A549 (cell line): ENCODE data around the gene RARA. TPM values are rescaled to one million over a fixed set of nuclear protein-coding genes. Genes with fewer than 3 reads are reported as not detected.

Experiments
- ATAC-seq, 2 experiments: fragments of 200-7000 bp in 1 of 2; fragments of >200 bp in 1 of 2; cut with Nextera tagmentation in 1 of 2; cut with Tn5 transposase in 1 of 2; 3 replicates each; pipeline versions ENCODE4 v1.8.0 to v1.9.1; 2018 to 2020; ENCODE audit warnings: mild to moderate bottlenecking in 1 of 2, moderate library complexity in 1 of 2
- CTCF ChIA-PET: fragments of 300-600 bp; sonication (Branson Sonifier 250); formaldehyde crosslinking; extraction: SDS; loops from one replicate; lab custom pipeline; 2021; ENCODE audit warnings: antibody characterized with exemption, inconsistent platforms; lab: Yijun Ruan, JAX
- POLR2A ChIA-PET: fragments of 350-600 bp; formaldehyde crosslinking; extraction: SDS; loops from one replicate; lab custom pipeline; 2021; ENCODE audit warnings: antibody characterized with exemption, inconsistent platforms; lab: Yijun Ruan, JAX
- DNase-seq, 2 experiments: peaks; one replicate each; pipeline versions ENCODE4 v3.0.0 to v3.0.0-alpha.2; 2011 to 2016; ENCODE audit warnings: low read depth in 1 of 2, low spot score in 1 of 2
- FAIRE-seq: peaks from 2 replicates; lab custom pipeline; 2011; peaks lifted over from hg19 to GRCh38; lab: Jason Lieb, UNC
- H3K27ac ChIP-seq, 2 experiments: fragments of >200 bp; sonication (Bioruptor Twin); formaldehyde crosslinking; 3 replicates each; pipeline ENCODE4 v1.5.1; 2016 to 2017
- H3K4me1 ChIP-seq: fragments of >200 bp; sonication (Bioruptor Twin); formaldehyde crosslinking; 3 replicates; pipeline ENCODE4 v1.6.1; 2016
- H3K4me2 ChIP-seq: fragments of >200 bp; sonication (Bioruptor Twin); formaldehyde crosslinking; 3 replicates; pipeline ENCODE4 v1.6.1; 2016
- H3K4me3 ChIP-seq: fragments of >200 bp; sonication (Bioruptor Twin); formaldehyde crosslinking; 3 replicates; pipeline ENCODE4 v1.5.1; 2016
- H3K9me3 ChIP-seq: fragments of >200 bp; sonication (Bioruptor Twin); formaldehyde crosslinking; 3 replicates; pipeline ENCODE4 v1.6.1; 2016
- ATOH8 ChIP-seq: fragments of 250-450 bp; sonication (Bioruptor Pico); IDR thresholded peaks from 2 replicates; pipeline ENCODE4 v1.5.0; 2020; ENCODE audit warnings: low read depth, mild to moderate bottlenecking, moderate library complexity
- BCL3 ChIP-seq: fragments of >200 bp; sonication (Bioruptor Twin); formaldehyde crosslinking; IDR thresholded peaks from 3 replicates; pipeline ENCODE4 v1.6.1; 2016
- BHLHE40 ChIP-seq: IDR thresholded peaks from 2 replicates; pipeline ENCODE4 v1.6.1; 2012; ENCODE audit warnings: low read depth, low read length, inconsistent platforms
- CBX8 ChIP-seq: fragments of 200-600 bp; sonication (generic); IDR thresholded peaks from 2 replicates; pipeline ENCODE4 v1.6.1; 2016
- CHD4 ChIP-seq: fragments of 200-600 bp; sonication (generic); IDR thresholded peaks from 2 replicates; pipeline ENCODE4 v1.6.1; 2016; ENCODE audit warnings: antibody characterized with exemption, mild to moderate bottlenecking, borderline replicate concordance
- CTCF ChIP-seq: fragments of >200 bp; sonication (Bioruptor Twin); formaldehyde crosslinking; IDR thresholded peaks from 3 replicates; pipeline ENCODE4 v1.5.1; 2016
- E2F6 ChIP-seq: IDR thresholded peaks from 2 replicates; pipeline ENCODE4 v1.6.1; 2012; ENCODE audit warnings: low read depth, borderline replicate concordance
- FOSL2 ChIP-seq, 2 experiments: fragments of 450-650 bp in 1 of 2; fragments of >200 bp in 1 of 2; sonication (Bioruptor Twin) in 1 of 2; formaldehyde crosslinking; IDR thresholded peaks; 2 replicates each; pipeline versions ENCODE4 v1.5.0 to v1.6.1; 2016 to 2020; ENCODE audit warnings: mild to moderate bottlenecking in 1 of 2, moderate library complexity in 1 of 2
- FOXS1 ChIP-seq: fragments of 250-450 bp; sonication (Bioruptor Pico); IDR thresholded peaks from 2 replicates; pipeline ENCODE4 v1.5.0; 2020; ENCODE audit warnings: mild to moderate bottlenecking, moderate library complexity
- GATA3 ChIP-seq: IDR thresholded peaks from 2 replicates; pipeline ENCODE4 v1.6.1; 2012; ENCODE audit warnings: borderline replicate concordance
- HDAC2 ChIP-seq: fragments of 200-600 bp; sonication (generic); IDR thresholded peaks from 2 replicates; pipeline ENCODE4 v1.6.1; 2016
- HOXB5 ChIP-seq: fragments of 250-450 bp; sonication (Bioruptor Pico); IDR thresholded peaks from 2 replicates; pipeline ENCODE4 v1.5.0; 2020; ENCODE audit warnings: mild to moderate bottlenecking, moderate library complexity
- JUN ChIP-seq, 2 experiments: fragments of >200 bp; sonication (Bioruptor Twin); formaldehyde crosslinking; IDR thresholded peaks; 2 replicates in 1 of 2; 3 replicates in 1 of 2; pipeline ENCODE4 v1.6.1; 2016 to 2017
- KDM1A ChIP-seq: fragments of 200-600 bp; sonication (generic); IDR thresholded peaks from 2 replicates; pipeline ENCODE4 v1.6.1; 2016; ENCODE audit warnings: low read depth, mild to moderate bottlenecking
- MAFK ChIP-seq: fragments of 450-650 bp; IDR thresholded peaks from 2 replicates; pipeline ENCODE4 v1.6.1; 2014; ENCODE audit not compliant: partially characterized antibody
- MAX ChIP-seq: IDR thresholded peaks from 2 replicates; pipeline ENCODE4 v1.6.1; 2012
- MYC ChIP-seq: IDR thresholded peaks from 2 replicates; pipeline ENCODE4 v1.6.1; 2012; ENCODE audit warnings: mild to moderate bottlenecking, inconsistent platforms, low read length, improper control_type of control experiment, borderline replicate concordance
- NFE2L2 ChIP-seq: fragments of 150-350 bp; conservative IDR thresholded peaks from 2 replicates; pipeline ENCODE4 v1.6.1; 2014; ENCODE audit warnings: low read length
- PHF8 ChIP-seq: fragments of 200-600 bp; sonication (generic); IDR thresholded peaks from 2 replicates; pipeline ENCODE4 v1.6.1; 2016; ENCODE audit warnings: low read depth, mild to moderate bottlenecking, antibody characterized with exemption, moderate library complexity, borderline replicate concordance
- POLR2A ChIP-seq: IDR thresholded peaks from 2 replicates; pipeline ENCODE4 v1.6.1; 2012; ENCODE audit warnings: mild to moderate bottlenecking, low read length
- POLR2AphosphoS2 ChIP-seq: conservative IDR thresholded peaks from 2 replicates; pipeline ENCODE4 v1.6.1; 2012; ENCODE audit warnings: low read length, improper control_type of control experiment, inconsistent platforms
- RFX5 ChIP-seq: fragments of 450-650 bp; IDR thresholded peaks from 2 replicates; pipeline ENCODE4 v1.7.1; 2014; ENCODE audit warnings: antibody characterized with exemption, mild to moderate bottlenecking, moderate library complexity
- SMC3 ChIP-seq: fragments of >200 bp; sonication (Bioruptor Twin); formaldehyde crosslinking; IDR thresholded peaks from 3 replicates; pipeline ENCODE4 v1.6.1; 2018; ENCODE audit warnings: inconsistent platforms
- TFCP2L1 ChIP-seq: fragments of 250-450 bp; sonication (Bioruptor Pico); IDR thresholded peaks from 2 replicates; pipeline ENCODE4 v1.5.0; 2021; ENCODE audit warnings: mild to moderate bottlenecking
- ZC3H11A ChIP-seq: fragments of 450-650 bp; IDR thresholded peaks from 2 replicates; pipeline ENCODE4 v1.6.1; 2014; ENCODE audit warnings: antibody characterized with exemption, mild to moderate bottlenecking
- ZFP36 ChIP-seq: fragments of 450-650 bp; IDR thresholded peaks from 2 replicates; pipeline ENCODE4 v1.6.1; 2014; ENCODE audit warnings: borderline replicate concordance; ENCODE audit not compliant: partially characterized antibody
- WGBS: methylation state at CpG from one replicate; pipeline ENCODE4 v1.1.6; 2017; ENCODE audit errors: missing lambda C conversion rate; 5-methylcytosine and 5-hydroxymethylcytosine counted together
- polyA plus RNA-seq, 4 experiments: library from polyadenylated mRNA; depleted of rRNA in 3 of 4; stranded (reverse); fragments of >200 nt; fragmentation: RNase III in 1 of 4; extraction: RNeasy Plus Mini Kit Qiagen cat#74134 plus additional on column Dnase treatment in 1 of 4; gene quantifications; 2 replicates in 3 of 4; 3 replicates in 1 of 4; pipeline ENCODE4 v1.2.3, GENCODE V29; 2011 to 2017
- TF ChIP-seq, protein P1 (sequence below): fragments of 150-350 bp; IDR thresholded peaks from 2 replicates; pipeline ENCODE4 v1.6.1; 2014; ENCODE audit warnings: low read depth, mild to moderate bottlenecking, low read length

Gene RARA
- polyA plus RNA-seq, 2 of the 4 experiments (the other 2 are of a cell fraction), result 8.6 to 17.2 TPM

DNA sequence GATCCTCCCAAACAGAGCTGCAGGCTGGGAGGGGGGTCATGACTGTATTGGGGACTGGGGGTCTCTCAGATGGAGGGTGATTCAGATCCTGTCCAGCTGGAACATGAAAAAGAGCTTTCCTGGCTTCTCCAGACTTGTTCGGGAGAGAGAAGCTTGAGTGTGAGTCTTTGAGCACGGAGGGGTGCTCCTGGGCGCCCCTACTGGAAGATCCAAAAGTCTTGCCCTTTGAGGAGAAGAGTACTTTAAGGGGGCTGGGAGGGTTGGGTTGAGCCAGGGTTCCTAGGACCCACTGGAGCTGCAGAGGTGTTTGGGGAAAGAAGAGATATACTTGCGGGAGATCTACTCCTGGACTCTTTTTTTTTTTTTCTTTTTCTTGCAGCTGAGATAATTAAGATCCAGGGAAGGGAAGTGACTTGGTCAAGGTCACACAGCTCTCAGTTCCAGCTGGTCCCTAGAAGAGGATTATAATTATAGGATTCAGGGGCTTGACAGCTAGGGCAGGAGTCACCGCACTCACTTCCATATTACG lies 8.4 kb downstream of the RARA start (continued):
- no peak for TF ChIP-seq ZC3H11A
- TF ChIP-seq HDAC2, result 0 out of 2 replicates have a peak, but pooled peaks have one; percentile 25
- TF ChIP-seq JUN (IDR thresholded peaks at IDR 0.05), result no peak
- TF ChIP-seq CTCF, result peak; percentile 74
- TF ChIP-seq, protein P1, sequence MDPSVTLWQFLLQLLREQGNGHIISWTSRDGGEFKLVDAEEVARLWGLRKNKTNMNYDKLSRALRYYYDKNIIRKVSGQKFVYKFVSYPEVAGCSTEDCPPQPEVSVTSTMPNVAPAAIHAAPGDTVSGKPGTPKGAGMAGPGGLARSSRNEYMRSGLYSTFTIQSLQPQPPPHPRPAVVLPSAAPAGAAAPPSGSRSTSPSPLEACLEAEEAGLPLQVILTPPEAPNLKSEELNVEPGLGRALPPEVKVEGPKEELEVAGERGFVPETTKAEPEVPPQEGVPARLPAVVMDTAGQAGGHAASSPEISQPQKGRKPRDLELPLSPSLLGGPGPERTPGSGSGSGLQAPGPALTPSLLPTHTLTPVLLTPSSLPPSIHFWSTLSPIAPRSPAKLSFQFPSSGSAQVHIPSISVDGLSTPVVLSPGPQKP, result no peak
- no peak for TF ChIP-seq ATOH8 (CRISPR knock-in tag)
- TF ChIP-seq CHD4, result no peak
- peak; percentile 25; the same call in 1 of the 3 replicates for TF ChIP-seq SMC3
- no peak for TF ChIP-seq NFE2L2
- TF ChIP-seq FOXS1 (CRISPR knock-in tag), result no peak
- TF ChIP-seq RFX5, result no peak
- TF ChIP-seq MYC, result no peak
- TF ChIP-seq GATA3, result no peak
- TF ChIP-seq TFCP2L1, result 0 out of 2 replicates have a peak, but pooled peaks have one; percentile 37
- no peak for TF ChIP-seq CBX8
- peak; percentile 22 for TF ChIP-seq ZFP36

- FAIRE-seq (no peak), DNase-seq (peak; percentile 98 to 99), ATAC-seq (peak; percentile 69 to 87)
- no peaks in the 10 kb centered on the region for H3K9me3 ChIP-seq
- peaks cover 86% of the 10 kb centered on the region for H3K4me1 ChIP-seq
- CTCF ChIA-PET, result interaction anchor here (0.8 to 50.4 kb wide), 9 partner anchors 0 to 1370 kb away, joined by 3 to 2395 read pairs (median 7); partner anchors contain the start of genes CDC6, EIF1, GJD3 and RARA
- peak overlapping the region; percentile 95 to 97 for H3K27ac ChIP-seq
- POLR2A ChIA-PET, result interaction anchor here (0.6 to 1.6 kb wide), 9 partner anchors 11 to 1370 kb away, joined by 3 to 14 read pairs (median 4); partner anchors contain the start of gene SMARCE1
- WGBS, result under 1% methylated on average over 43 of the region's 70 CpGs
- peak overlapping the region; percentile 99 for H3K4me2 ChIP-seq
- H3K4me3 ChIP-seq, result peak overlapping the region; percentile 81
- TF ChIP-seq KDM1A (0 out of 2 replicates have a peak, but pooled peaks have one; percentile 62), HDAC2 (no peak), BCL3 (peak; percentile 26; the same call in 1 of the 3 replicates), ZC3H11A (no peak), JUN (IDR thresholded peaks at IDR 0.05) (peak; percentile 61 to 66; a peak in 3 of 5 replicates), BHLHE40 (peak; percentile 91), HOXB5 (CRISPR knock-in tag) (no peak), FOSL2 (IDR thresholded peaks at IDR 0.05) (no peak), FOSL2 (CRISPR knock-in tag; IDR thresholded peaks at IDR 0.05) (0 out of 2 replicates have a peak, but pooled peaks have one; percentile 14), PHF8 (0 out of 2 replicates have a peak, but pooled peaks have one; percentile 38), MAFK (no peak), E2F6 (peak; percentile 85), POLR2AphosphoS2 (0 out of 2 replicates have a peak, but pooled peaks have one; percentile 78), POLR2A (peak; percentile 9), MAX (peak; percentile 93), GATA3 (no peak), CHD4 (no peak)
- TF ChIP-seq, protein P1, result no peak
These were observed 9.2 kb downstream of the RARA start for GRCh38 chr17:40317880-40318829.
